A204.1 (cell line): ENCODE results near the gene SMARCC1.
A peak's percentile ranks its signal among the peaks of the same experiment; 100 is the strongest.

Experiments
- FAIRE-seq: peaks from 2 replicates; lab custom pipeline; 2012; peaks lifted over from hg19 to GRCh38; lab: Jason Lieb, UNC

The SMARCC1 gene

DNA sequence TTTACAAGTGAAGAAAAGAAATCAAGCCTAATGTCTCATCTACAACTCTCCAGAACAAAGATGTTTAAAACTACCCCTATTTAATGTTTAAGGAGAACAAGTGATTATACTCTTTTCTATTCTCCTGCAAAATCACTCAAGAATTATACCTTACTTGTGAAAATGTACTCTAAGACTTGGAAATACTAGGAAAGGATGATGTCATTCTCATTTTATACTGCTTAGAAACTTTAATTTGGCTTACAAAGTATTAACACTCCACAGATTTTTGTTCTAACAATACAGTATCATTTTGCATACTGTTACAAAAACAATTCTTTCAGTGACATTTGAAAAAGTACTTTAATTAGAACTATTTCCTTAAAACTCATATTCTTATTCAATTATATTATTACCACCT lies 89.5 kb downstream of the SMARCC1 start:
- FAIRE-seq = no peak

DNA sequence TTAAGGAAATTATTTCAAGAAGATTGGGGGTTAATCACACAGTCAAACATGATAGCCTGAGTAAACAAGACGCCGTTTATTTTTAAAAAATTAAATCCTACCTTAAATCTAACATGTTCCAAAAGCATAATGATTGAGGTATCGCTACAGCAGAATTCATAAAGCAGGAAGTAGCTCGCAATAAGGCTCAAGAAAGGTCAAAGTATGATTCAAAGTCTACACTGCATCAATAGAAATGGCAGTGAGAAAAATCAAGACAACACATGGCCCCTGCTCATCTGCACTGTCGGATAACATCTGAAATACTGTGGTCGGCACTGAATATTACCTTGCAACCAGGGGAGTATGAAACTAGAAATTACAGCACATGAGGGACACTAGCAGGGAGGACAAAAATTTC lies 93.2 kb downstream of the SMARCC1 start:
- no peak for FAIRE-seq

DNA sequence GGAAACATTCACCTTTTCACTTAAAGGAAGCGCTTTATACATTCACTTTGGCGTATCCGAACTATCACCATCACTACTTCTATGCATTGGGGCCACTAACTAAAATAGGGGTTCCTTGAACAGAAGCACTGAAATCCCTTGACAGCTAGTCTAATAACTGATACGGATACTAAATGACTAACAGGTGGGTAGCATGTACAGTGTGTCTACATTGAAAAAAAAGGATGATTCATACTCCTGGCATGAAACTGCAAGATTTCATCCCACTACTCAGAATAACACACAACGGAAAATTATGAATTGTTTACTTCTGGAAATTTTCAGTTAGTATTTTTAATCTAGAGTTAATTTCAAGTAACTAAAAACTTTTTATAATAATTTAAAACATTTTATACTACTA lies 96.7 kb downstream of the SMARCC1 start:
- FAIRE-seq = peak; percentile 39

DNA sequence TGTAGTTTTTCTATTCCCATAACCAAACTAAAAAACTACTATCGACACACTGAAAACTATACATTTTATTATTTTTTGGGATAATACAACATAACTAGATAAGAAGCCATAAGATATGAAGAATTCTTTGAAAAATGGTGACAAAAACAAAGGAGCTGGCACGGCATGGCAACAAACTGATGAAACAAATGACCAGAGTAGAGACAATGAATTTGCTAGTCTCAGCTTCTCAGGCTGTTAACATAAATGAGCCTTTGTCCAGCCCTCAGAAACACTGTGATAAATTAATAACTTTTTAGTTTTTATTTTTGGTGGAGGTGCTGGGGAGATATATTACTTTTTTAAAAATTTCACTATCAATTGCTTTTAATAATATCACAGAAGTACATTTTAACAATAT lies 100.7 kb downstream of the SMARCC1 start:
- peak; percentile 23 for FAIRE-seq

DNA sequence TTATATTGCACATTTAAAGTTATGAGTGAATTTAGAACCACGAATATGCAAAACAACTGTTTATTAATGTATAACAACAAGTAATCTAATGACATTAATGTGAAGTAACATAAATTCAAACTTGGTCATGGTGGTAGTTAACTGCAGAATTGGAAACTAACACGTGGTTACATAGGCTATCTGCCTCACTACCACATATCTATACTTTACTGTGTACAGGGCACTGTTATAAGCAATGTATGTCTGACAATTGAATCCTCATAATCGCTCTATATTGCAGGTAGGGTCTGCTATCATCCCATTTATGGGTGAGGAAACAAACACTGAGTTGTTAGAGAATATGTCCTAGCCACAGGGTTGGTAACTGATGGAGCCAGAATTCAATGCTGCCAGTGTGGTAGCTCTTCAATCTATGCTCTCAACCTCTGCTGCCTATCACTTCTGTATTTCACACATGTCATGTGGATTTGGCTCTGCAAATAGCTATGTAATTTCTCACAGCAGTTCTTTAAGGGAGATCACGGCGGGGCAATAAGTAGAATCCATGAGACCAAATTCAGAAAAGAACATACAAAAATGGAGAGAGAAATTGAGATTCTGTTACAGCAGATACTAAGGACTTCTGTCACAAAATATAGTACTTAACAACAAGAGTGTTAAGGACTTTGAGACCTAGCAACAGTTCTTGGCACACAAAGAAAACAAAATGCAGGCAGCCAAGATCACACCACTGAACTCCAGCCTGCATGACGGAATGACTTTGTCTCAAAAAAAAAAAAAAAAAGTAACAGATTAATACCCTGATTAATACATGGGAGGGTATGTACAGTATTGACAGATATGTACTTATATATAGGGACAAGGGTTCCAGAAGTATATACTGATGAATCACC lies 103.0 kb downstream of the SMARCC1 start:
- FAIRE-seq = no peak

DNA sequence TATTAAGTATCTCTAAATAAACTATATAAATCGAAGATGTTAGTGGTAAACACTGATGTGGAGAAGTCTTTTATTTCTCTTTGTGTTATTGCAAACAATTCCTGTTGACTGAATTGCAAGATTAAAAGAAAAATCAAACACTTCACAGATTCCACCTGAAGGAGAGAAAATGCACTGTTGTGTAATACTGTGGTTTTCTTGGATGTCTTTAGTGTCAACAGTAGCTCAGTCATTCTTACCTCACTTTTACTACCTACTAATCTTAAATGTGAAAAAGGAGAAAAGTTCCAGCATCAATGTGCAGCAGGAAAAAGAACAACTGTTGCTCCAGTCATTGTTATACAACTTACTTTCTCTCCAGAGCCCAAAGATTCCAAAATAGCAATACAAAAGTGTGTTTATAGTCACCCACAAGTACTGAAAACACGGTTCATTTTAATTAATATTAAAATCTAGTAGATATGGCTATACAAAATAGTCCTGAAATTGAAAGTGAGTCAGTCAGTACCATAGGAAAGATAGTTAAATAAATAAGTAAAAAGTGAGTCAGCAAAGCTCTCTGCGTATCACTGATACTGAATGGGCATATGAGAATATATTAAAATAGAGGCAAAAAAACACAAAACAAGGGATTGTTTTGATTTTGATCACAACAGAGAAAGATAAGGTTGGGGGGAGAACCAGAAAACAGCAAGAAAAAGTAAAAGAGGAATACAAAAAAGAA lies 112.5 kb downstream of the SMARCC1 start:
- FAIRE-seq = no peak

DNA sequence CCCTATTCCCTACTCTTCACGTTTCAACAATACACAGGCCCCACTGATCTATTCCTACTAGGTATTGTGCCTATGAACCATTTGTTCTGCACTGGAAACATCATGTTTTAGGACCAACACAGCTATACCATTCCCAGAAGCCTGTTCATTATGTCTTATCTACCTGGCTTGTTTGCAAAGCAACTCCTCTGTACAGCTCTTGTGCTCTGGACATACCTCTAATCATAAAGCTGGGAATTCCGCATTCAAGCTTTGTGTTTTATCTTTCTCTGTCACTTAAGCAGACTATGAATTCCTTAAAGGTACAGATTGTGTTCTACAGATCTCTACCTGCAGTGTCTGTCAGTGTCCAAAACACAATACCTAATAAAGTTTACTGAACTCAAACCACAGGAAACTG lies 115.6 kb downstream of the SMARCC1 start:
- FAIRE-seq = no peak

DNA sequence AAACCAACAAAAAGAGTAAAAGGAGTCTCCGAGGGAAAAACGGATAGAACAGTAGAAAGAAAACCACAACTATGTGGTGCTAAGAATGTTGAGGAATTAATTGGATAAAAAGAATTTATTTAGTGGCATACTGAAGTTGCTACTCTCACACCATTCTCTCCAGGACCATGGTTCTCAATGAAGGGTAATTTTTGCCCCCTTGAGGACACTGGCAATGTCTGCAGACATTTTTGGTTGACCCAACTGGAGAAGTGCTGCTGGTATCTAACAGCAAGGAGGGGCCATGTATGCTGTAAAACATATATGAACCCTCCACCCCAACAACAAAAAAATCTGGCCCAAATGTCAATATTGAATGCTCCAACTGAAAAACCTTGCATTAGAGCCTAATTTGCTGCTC lies 117.2 kb downstream of the SMARCC1 start:
- FAIRE-seq = no peak

DNA sequence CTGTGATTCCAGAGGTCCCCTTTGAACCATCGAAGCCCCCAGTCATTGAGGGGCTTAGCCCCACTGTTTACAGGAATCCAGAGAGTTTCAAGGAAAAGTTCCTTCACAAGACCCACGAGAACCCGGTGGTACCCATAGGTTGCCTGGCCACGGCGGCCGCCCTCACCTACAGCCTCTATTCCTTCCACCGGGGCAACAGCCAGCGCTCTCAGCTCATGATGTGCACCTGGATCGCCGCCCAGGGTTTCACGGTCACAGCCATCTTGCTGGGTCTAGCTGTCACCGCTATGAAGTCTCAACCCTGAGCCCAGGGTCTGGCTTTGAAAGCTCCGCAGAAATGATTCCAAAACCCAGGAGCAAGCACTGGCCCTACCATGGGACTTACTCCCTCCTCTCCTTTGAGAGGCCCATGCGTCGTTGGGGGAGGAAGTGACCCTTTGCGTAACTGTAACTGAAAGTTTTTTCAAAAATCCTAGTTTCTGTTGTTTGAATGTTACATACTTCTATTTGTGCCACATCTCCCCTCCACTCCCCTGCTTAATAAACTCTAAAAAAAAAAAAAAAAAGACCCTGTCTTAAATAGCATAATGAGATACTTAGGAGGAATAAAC lies 118.0 kb downstream of the SMARCC1 start:
- no peak for FAIRE-seq

DNA sequence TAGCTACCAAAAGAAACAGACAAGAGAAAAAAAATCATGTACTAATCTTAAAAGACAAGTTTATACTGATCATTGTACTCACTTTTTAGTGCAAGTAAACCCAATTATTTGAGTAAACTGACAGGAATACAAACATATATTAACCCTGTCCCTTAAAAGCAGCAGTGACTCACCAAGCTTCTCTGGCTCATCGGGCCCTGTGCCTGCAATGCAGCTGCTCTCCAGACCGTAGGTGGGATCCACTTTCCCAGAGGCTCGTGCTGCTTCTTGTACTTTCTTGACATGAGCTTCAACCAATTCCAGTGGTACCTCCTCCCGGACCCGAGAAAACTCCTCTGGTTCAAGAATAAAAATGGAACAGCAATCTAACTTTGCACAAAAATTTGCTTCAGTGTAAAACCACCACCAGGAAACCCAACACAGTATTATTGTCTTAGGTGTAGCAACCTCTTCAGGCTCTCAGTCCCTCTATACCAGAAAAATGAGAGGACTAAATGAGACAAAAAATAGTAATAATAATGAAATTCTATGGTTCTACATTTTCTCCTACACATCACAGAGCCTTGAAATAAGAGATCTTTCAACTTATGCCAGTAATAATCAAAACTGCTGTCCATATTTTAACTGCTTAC lies 120.5 kb downstream of the SMARCC1 start:
- FAIRE-seq = no peak

DNA sequence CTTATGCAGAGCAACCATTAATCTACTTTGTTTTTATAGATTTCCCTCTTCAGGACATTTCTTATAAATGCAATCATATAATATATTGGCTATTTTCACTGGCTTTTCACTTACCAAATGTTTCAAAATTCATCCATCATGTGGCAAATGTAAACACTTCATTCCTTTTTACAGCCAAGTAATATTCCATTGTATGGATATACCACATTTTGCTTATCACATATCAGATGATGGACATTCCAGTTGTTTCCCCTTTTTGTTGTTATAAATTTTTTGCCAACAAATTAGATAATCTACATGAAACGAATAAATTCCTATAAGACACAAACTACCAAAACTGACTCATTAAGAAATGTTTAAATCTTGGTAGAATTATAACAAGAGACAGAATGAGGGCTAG lies 123.2 kb downstream of the SMARCC1 start:
- FAIRE-seq = no peak

DNA sequence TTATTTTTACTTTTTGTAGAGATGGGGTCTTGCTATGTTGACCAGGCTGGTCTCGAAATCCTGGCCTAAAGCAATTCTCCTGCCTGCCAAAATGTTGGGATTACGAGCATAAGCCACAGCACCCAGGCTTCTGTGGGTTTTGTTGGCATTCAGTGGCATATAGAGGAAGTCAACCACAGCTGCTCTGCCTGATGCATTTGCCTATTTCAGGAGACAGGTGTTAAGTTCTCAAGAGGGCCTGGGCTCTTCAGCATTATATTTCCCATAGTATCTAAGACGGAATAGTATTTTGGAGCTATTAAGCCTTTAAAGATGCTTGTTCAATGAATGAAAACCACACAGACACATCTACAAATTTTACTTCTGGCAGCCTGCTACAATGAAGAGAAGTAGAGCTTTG lies 129.6 kb downstream of the SMARCC1 start:
- FAIRE-seq = no peak

DNA sequence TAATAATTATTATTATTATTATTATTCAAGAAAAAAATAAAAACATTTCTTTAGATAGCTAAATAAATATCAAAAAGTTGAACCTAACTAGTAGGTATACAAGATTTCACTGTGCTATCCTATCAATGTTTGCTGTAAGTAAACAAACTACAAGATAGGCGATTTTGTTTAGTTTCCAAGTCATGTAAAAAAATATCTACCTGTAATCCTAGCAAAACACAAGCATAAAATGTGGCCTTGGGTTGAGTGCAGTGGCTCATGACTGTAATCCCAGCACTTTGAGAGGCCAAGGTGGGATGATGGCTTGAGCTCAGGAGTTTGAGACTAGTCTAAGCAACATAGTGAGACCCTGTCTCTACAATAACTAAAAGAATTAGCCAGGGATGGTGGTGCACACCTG lies 131.4 kb downstream of the SMARCC1 start:
- no peak for FAIRE-seq

DNA sequence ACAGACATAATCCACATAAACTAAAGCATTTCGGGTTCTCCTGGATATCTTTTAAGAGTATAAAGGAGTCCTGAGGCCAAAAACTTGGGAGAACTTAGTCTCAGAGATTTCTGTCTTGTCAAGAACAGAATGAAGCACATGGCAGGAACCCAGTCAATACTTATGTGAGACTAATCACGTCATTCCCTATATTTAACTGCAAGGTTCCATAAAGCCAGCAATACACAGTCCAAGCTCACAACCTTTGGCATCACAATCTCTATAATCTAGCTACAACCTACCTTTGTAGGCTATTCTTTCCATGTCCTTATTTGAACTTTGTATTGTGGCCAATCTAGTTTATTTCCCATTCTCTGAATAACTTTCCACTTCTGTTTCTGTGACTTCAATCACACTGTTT lies 134.1 kb downstream of the SMARCC1 start:
- FAIRE-seq = no peak

DNA sequence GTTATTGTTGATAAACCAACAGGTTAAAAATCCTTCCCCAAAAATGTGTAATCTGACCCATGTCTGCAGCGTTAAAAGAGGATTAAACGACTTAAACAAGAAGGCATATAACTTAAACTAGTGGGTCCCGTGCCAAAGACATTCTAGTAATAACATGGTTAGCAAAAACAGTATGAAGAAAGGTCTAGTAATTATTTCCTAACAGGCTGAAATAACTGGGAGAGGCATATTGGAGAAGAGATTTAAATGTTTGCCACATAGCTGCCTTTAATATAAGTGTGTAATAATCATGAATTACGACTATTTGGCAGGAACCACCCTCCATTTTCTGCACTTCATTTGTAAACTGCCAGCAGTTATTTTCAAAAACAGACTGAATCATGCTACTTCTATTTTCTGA lies 135.3 kb downstream of the SMARCC1 start:
- FAIRE-seq = no peak

DNA sequence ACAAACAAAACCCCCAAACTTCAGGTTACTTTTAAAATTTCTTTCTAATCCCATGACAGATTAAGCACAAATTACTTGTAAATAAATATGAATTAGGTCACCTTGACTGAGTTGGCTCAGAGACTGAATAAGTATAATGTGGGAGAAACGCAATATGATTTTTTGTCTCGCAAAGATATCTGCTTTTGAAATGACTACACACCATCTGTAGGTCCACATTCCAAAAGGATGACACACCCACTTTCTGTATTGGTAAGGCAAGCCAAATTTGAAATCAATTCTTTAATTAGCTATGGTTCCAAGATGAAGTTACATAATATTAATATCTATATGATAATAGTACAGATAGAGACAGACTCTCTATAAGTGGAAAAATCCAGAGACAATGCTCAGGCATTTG lies 136.1 kb downstream of the SMARCC1 start:
- no peak for FAIRE-seq

DNA sequence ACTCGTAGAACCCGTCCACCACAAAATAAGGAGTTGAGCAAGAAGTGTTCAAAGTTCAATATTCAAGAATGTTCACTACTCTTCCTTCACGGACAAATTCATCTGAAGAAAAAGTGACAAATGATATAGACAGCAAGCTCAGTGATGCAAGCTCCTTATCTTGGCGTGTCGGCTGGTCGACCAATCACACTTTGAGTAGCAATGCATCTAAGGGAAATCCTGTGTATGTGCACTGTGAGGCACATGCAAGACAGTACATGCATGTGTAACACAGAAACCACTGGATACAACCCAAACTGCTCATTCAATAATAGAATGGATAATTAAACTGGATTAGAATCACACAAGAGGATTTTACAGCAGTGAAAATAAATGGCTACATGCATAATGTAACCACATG lies 138.6 kb downstream of the SMARCC1 start:
- FAIRE-seq = no peak

DNA sequence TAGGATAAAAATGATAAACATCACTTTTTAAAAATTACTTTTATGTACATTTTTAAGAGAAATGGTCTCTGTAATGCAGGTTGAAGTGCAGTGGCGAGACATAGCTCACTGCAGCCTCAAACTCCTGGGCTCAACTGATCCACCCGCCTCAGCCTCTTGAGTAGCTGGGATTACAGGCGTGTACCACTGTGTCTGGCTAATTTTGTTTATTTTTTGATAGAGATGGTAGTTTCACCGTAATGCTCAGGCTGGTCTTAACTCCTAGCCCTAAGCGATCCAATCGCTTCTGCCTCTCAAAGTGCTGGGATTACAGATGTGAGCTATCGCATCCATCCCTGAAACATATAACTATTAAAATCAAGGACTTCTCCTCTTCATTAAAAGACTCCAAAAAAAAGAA lies 140.0 kb downstream of the SMARCC1 start:
- no peak for FAIRE-seq

DNA sequence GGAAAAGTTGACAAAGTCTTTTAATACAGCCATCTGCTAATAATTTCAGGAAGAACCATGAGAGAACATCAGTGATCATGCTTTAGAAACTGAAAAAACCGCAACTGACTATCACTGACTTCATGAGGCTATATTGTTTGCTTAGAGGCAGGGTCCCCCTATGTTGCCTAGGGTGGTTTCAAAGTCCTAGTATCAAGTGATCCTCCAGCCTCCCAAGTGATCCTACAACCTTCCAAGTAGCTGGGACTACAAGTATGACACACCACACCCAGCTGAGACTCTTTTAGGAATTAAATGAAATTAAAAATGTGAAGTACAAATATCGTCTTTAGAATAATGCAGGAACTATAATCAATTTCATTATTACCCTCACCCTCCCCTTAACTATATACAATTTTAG lies 144.8 kb downstream of the SMARCC1 start:
- FAIRE-seq = no peak

DNA sequence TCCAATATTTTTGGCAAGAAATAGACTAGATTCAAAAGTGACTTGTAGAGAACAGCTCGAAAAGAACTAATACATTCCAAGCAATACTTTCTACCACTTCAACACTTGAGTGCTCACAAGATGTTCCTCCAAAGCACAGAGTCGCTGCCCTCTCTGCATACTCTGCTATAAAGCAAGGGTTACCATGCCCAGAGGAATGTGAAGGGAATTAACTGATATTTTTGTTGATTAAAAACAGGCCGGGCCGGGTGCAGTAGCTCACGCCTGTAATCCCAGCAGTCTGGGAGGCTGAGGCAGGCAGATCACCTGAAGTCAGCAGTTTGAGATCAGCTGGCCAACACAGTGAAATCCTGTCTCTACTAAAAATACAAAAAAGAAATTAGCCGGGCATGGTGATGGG lies 145.5 kb downstream of the SMARCC1 start:
- FAIRE-seq = no peak

DNA sequence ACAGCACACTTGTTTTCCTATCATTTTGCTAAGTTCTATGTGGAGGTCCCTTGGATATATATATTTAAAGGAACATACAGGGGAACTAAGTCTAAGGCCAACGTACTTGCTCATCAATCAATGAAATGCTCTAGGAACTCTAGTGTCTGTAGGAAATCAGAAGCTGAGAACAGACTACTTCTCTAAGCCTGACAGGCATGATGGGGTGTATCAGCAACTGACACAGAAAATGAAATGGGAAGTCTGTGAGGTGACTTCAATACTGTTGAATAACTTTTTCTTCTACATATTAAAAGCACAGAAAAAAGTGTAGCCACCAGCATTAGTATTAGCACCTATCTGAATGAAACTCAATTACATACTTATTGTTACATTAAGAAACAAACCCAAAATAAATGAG lies 146.2 kb downstream of the SMARCC1 start:
- no peak for FAIRE-seq

DNA sequence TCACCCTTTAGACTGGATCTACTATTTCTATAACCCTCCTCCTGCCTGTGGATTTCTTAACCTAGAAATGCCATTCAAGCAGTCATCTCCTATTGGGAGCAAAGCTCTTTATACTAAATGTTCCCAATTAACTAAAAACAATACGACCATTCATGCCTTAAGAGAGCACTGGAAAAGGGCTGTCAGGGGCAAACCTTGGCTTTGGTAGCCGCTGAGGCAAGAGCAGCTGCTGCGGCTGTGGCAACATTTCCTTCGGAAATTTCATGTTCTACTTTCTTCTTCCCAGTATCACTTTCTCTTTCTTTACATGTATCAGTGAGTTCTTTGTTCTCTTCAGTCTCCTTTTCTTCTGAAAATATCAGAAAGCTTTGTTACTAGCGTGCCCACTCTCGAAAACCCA lies 146.7 kb downstream of the SMARCC1 start:
- FAIRE-seq = peak; percentile 44

DNA sequence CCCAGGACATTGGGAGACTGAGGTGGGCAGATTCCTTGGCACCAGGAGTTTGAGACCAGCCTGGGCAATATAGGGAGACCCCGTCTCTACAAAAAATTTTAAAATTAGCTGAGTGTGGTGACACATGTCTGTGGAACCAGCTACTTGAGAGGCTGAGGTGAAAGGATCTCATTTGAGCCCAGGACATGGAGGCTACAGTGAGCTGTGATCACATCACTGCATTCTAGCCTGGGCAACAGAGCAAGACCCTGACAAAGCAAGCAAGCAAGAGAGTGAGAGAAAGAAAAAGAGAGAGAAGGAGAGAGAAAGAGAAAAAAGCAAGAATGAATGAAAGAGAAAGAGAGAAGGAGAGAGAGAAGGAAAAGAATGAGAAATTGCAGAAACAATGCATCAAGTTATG lies 150.9 kb downstream of the SMARCC1 start:
- FAIRE-seq = no peak
